CD4-positive, alpha-beta T cell treated with Interleukin-4 for 4 hours (primary cell): ENCODE results near the gene DSCAML1.

Source experiments
- DNase-seq: peaks from one replicate; pipeline ENCODE4 v3.0.0-alpha.2; 2020

DSCAML1 gene

GRCh38 chr11:117480221-117480620, 316.8 kb downstream of the DSCAML1 start:
- DNase-seq, result no peak

- no peak for DNase-seq
Observed at GRCh38 chr11:117479372-117479771, 317.6 kb downstream of the DSCAML1 start.

- no peak for DNase-seq
Observed at GRCh38 chr11:117478926-117479325, 318.1 kb downstream of the DSCAML1 start.

- no peak for DNase-seq
Observed at GRCh38 chr11:117478126-117478860, 318.7 kb downstream of the DSCAML1 start.

GRCh38 chr11:117477721-117478120, 319.3 kb downstream of the DSCAML1 start:
- DNase-seq, result no peak

- no peak for DNase-seq
Observed at GRCh38 chr11:117476531-117477142, 320.4 kb downstream of the DSCAML1 start.

GRCh38 chr11:117475716-117476530, 321.1 kb downstream of the DSCAML1 start:
- DNase-seq, result no peak

GRCh38 chr11:117473481-117474091, 323.4 kb downstream of the DSCAML1 start:
- DNase-seq, result no peak

- no peak for DNase-seq
Observed at GRCh38 chr11:117471776-117472175, 325.2 kb downstream of the DSCAML1 start.

- DNase-seq, result no peak
Observed at GRCh38 chr11:117470576-117470975, 326.4 kb downstream of the DSCAML1 start.

GRCh38 chr11:117468888-117469287, 328.1 kb downstream of the DSCAML1 start:
- no peak for DNase-seq

GRCh38 chr11:117467770-117468169, 329.2 kb downstream of the DSCAML1 start:
- no peak for DNase-seq

GRCh38 chr11:117466966-117467365, 330.1 kb downstream of the DSCAML1 start:
- no peak for DNase-seq

- no peak for DNase-seq
Observed at GRCh38 chr11:117465236-117465997, 331.6 kb downstream of the DSCAML1 start.

GRCh38 chr11:117464778-117465177, 332.2 kb downstream of the DSCAML1 start:
- no peak for DNase-seq

GRCh38 chr11:117462864-117463247, 334.2 kb downstream of the DSCAML1 start:
- DNase-seq, result no peak

- no peak for DNase-seq
Observed at GRCh38 chr11:117462183-117462863, 334.7 kb downstream of the DSCAML1 start.

- no peak for DNase-seq
Observed at GRCh38 chr11:117461396-117462182, 335.4 kb downstream of the DSCAML1 start.

- no peak for DNase-seq
Observed at GRCh38 chr11:117459979-117460300, 337.1 kb downstream of the DSCAML1 start.

- no peak for DNase-seq
Observed at GRCh38 chr11:117459123-117459978, 337.7 kb downstream of the DSCAML1 start.
